ENCODE measurements around the gene MST1. TPM values are rescaled to one million over a fixed set of nuclear protein-coding genes. Genes with fewer than 3 reads are reported as not detected.
"Not testable (repeated sequence)": the region's sequence is repeated elsewhere in the genome, so short reads cannot be mapped to it uniquely, and the experiment has no call there.

MST1 gene
- total RNA-seq, 4 donors from 2014 or later = 0.89 to 7.3 (median 4.4) TPM

GRCh38 chr3:49686769-49687423 is 2.4 kb downstream of the MST1 start:
- Histone ChIP-seq H3K36me3 (peaks cover 0 to 36% of the 10 kb centered on the region in 2 donors), H3K4me1 (peaks cover 0 to 47% (median 23%) of the 10 kb centered on the region in 3 donors), H3K4me3 (peak overlapping the region in 1 of 2 donors; percentile 28), H3K27me3 (peaks cover 25% of the 10 kb centered on the region)
- peak; percentile 23 for ATAC-seq
- no CpG with 5 or more reads among the region's 44 CpGs for WGBS, 2 donors (ENCODE audit: low coverage in 1 of 2)
- not testable (repeated sequence) for H3K9me3 ChIP-seq, H3K27ac ChIP-seq

- Histone ChIP-seq H3K4me1 (peaks cover 0 to 42% (median 23%) of the 10 kb centered on the region in 3 donors), H3K27me3 (peaks cover 25% of the 10 kb centered on the region), H3K36me3 (peaks cover 0 to 41% of the 10 kb centered on the region in 2 donors), H3K4me3 (peak overlapping the region in 1 of 2 donors; percentile 28)
- not testable (repeated sequence) for H3K9me3 ChIP-seq, H3K27ac ChIP-seq
- ATAC-seq = peak; percentile 8
- WGBS, 2 donors (ENCODE audit: low coverage in 1 of 2) = no CpG with 5 or more reads among the region's 29 CpGs
Measured at GRCh38 chr3:49686346-49686745, 2.9 kb downstream of the MST1 start.

GRCh38 chr3:49685846-49686245 is 3.4 kb downstream of the MST1 start:
- H3K4me1 ChIP-seq = peaks cover 0 to 37% (median 18%) of the 10 kb centered on the region in 3 donors
- H3K27me3 ChIP-seq = peaks cover 25% of the 10 kb centered on the region
- H3K36me3 ChIP-seq = peaks cover 0 to 46% of the 10 kb centered on the region in 2 donors
- WGBS, 2 donors (ENCODE audit: low coverage in 1 of 2) = no CpG with 5 or more reads among the region's 36 CpGs
- H3K9me3 ChIP-seq, H3K4me3 ChIP-seq, H3K27ac ChIP-seq, ATAC-seq: not testable (repeated sequence)

GRCh38 chr3:49685103-49685502 is 4.2 kb downstream of the MST1 start:
- Histone ChIP-seq H3K27me3 (peaks cover 25% of the 10 kb centered on the region), H3K36me3 (peaks cover 0 to 54% of the 10 kb centered on the region in 2 donors), H3K4me1 (peaks cover 0 to 29% (median 13%) of the 10 kb centered on the region in 3 donors)
- H3K9me3 ChIP-seq, ATAC-seq, H3K27ac ChIP-seq, H3K4me3 ChIP-seq: not testable (repeated sequence)
- no CpG with 5 or more reads among the region's 10 CpGs for WGBS, 2 donors (ENCODE audit: low coverage in 1 of 2)

GRCh38 chr3:49684453-49684852 is 4.8 kb downstream of the MST1 start:
- Histone ChIP-seq H3K4me1 (peaks cover 0 to 25% (median 11%) of the 10 kb centered on the region in 3 donors), H3K27me3 (peaks cover 25% of the 10 kb centered on the region), H3K36me3 (peaks cover 0 to 60% of the 10 kb centered on the region in 2 donors)
- WGBS, 2 donors (ENCODE audit: low coverage in 1 of 2) = no CpG with 5 or more reads among the region's 2 CpGs
- H3K4me3 ChIP-seq, H3K9me3 ChIP-seq, ATAC-seq, H3K27ac ChIP-seq: not testable (repeated sequence)

- H3K27ac ChIP-seq = no peak overlapping the region
- WGBS, 2 donors (ENCODE audit: low coverage in 1 of 2) = 70 to 100% methylated on average over 2 to 3 of the region's 6 CpGs
- no peak for ATAC-seq
- H3K36me3 ChIP-seq = peaks cover 0 to 73% of the 10 kb centered on the region in 2 donors
- no peak for TF ChIP-seq CTCF (IDR thresholded peaks at IDR 0.05)
- H3K9me3 ChIP-seq = no peaks in the 10 kb centered on the region
- H3K4me3 ChIP-seq = no peak overlapping the region
- peaks cover 0 to 16% (median 4%) of the 10 kb centered on the region in 3 donors for H3K4me1 ChIP-seq
- H3K27me3 ChIP-seq = peaks cover 25% of the 10 kb centered on the region
Measured at GRCh38 chr3:49683162-49683561, 6.1 kb downstream of the MST1 start.

- 94% methylated on average over 3 of the region's 4 CpGs; no CpG with 5 or more reads in 1 of the 2 donors for WGBS, 2 donors (ENCODE audit: low coverage in 1 of 2)
- H3K36me3 ChIP-seq = peaks cover 0 to 89% of the 10 kb centered on the region in 2 donors
- TF ChIP-seq EP300 (IDR thresholded peaks at IDR 0.05) = no peak
- no peak for TF ChIP-seq CTCF (IDR thresholded peaks at IDR 0.05)
- no peak for TF ChIP-seq POLR2A (IDR thresholded peaks at IDR 0.05)
- TF ChIP-seq POLR2AphosphoS5 (IDR thresholded peaks at IDR 0.05) = no peak
Measured at GRCh38 chr3:49681543-49681942, 7.7 kb downstream of the MST1 start.

More at GRCh38 chr3:49681543-49681942, 7.7 kb downstream of the MST1 start:
- Histone ChIP-seq H3K9me3 (no peaks in the 10 kb centered on the region), H3K4me3 (no peak overlapping the region), H3K4me1 (peaks cover 0 to 9% (median 0%) of the 10 kb centered on the region in 3 donors), H3K27ac (no peak overlapping the region), H3K27me3 (peaks cover 9% of the 10 kb centered on the region)
- ATAC-seq = no peak
